ENCODE data around the gene KY. TPM values are rescaled to one million over a fixed set of nuclear protein-coding genes. Genes with fewer than 3 reads are reported as not detected.

Gene KY
- total and polyA plus RNA-seq, 3 experiments from 2014 or later = 0.36 TPM; not detected in 2

DNA sequence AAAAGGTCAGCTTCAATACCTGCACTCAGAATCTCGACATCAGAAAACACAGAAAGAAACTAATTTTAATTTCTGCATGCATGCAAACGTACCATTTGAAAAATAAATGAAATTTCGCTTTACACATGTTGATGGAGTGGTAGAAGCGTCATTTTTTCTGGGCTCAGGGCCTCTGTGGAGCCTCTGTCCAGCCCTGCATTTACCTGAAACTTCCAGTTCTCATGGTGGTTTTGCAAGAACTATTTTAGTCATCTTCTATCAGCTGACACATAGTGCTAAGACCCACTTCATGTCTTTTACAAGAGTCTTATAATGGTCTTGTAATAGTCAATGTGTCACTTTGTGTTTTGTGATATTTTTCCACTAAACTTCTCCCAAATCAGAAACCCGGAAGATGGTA is 5.3 kb downstream of the KY start:
- H3K27ac ChIP-seq (ENCODE audit: low read depth, low read length) = no peak overlapping the region
- no peaks in the 10 kb centered on the region for H3K4me1 ChIP-seq (ENCODE audit: insufficient read depth, low read length)
- Mint-ChIP-seq H3K4me3 (no peak overlapping the region), H3K27me3 (peaks cover 4 to 21% of the 10 kb centered on the region in 2 donors), H3K4me1 (no peaks in the 10 kb centered on the region), H3K36me3 (peaks cover 0 to 1% (median 0%) of the 10 kb centered on the region in 3 donors), H3K27ac (no peak overlapping the region), H3K9me3 (no peaks in the 10 kb centered on the region)
- no peak for DNase-seq
- POLR2A ChIA-PET = no interaction called here
- CTCF ChIA-PET = no interaction called here
- H3K36me3 ChIP-seq (ENCODE audit: insufficient read depth, low read length) = no peaks in the 10 kb centered on the region
- no peaks in the 10 kb centered on the region for H3K9me3 ChIP-seq (ENCODE audit: low read length)
- no peak overlapping the region for H3K4me3 ChIP-seq (ENCODE audit: low read length)
- H3K27me3 ChIP-seq (ENCODE audit: insufficient read depth, low read length, poor library complexity, severe bottlenecking) = no peaks in the 10 kb centered on the region

DNA sequence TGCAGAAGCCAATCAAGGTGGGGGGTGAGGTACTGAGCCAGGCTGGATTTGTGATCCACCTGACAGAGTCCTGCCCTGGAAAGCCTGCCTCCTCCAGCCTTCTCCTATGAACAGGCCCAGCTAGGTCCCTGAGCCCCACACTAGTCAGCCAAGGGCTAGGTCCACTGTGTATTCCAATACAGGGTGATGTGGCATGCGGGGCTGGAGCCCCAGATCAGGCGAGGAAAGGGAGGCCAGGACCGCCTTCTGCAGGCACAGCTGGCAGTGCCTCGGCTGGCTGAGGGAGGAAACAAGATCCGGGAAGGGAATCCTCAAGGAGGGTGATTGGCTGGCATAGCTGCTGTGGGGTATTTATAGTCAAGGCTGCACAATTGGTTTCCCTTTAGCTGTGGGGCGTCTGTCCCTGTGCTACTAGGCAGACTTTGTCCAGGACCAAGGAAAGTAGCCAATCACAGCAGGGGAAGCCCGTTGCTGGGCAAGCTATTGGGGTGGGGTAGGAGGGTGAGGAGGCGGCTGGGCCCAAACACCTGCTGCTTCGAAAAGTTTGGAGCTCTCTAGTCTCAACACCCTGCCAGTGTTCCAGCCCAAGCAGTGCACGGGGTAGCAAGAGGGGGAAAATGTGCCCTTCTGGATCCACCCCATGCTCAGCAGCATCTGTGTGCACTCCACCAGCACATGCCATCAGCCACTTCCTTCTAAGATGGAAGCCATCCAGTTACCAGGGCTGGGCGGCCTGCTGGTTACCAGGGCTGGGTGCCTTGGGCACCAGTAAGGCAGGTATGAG is 5.9 kb downstream of the KY start:
- no peaks in the 10 kb centered on the region for H3K4me1 Mint-ChIP-seq
- H3K4me1 ChIP-seq (ENCODE audit: insufficient read depth, low read length) = no peaks in the 10 kb centered on the region
- ChIA-PET POLR2A (no interaction called here), CTCF (no interaction called here)
- H3K27ac ChIP-seq (ENCODE audit: low read depth, low read length) = no peak overlapping the region
- H3K9me3 ChIP-seq (ENCODE audit: low read length) = no peaks in the 10 kb centered on the region
- no peak for DNase-seq
- H3K27me3 Mint-ChIP-seq = peaks cover 4 to 18% of the 10 kb centered on the region in 2 donors
- no peaks in the 10 kb centered on the region for H3K9me3 Mint-ChIP-seq
- H3K27ac Mint-ChIP-seq = no peak overlapping the region
- no peak overlapping the region for H3K4me3 Mint-ChIP-seq
- H3K36me3 ChIP-seq (ENCODE audit: insufficient read depth, low read length) = no peaks in the 10 kb centered on the region
- no peak overlapping the region for H3K4me3 ChIP-seq (ENCODE audit: low read length)
- H3K27me3 ChIP-seq (ENCODE audit: insufficient read depth, low read length, poor library complexity, severe bottlenecking) = no peaks in the 10 kb centered on the region
- H3K36me3 Mint-ChIP-seq = peaks cover 0 to 1% (median 0%) of the 10 kb centered on the region in 3 donors

DNA sequence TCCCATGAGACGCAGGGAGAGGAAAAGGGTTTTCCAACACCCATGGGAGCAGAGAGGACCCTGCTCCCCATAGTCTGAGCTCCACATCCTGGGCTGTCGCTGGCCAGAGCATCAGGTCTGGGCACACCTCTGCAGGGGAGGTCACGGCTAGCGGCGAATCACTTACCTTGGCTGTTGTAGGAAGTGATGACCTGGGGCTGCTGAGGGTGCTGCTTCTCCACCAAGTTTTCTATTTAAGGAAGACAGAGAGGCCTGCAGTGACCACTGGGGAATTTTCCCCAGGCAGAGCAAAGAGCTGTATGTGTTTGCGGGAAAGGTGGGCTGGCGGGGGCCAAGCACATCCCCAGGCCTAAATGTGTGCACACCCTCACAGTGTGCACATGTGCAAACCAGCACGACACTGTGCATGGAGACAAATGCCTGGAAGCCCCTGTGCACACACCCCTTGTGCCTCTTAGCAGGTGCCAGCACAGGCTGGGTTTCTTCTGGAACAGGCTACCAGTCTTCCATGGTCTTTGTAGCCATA is 7.6 kb downstream of the KY start:
- Histone ChIP-seq H3K36me3 (ENCODE audit: insufficient read depth, low read length) (no peaks in the 10 kb centered on the region), H3K27ac (ENCODE audit: low read depth, low read length) (no peak overlapping the region), H3K9me3 (ENCODE audit: low read length) (no peaks in the 10 kb centered on the region), H3K4me1 (ENCODE audit: insufficient read depth, low read length) (no peaks in the 10 kb centered on the region), H3K4me3 (ENCODE audit: low read length) (no peak overlapping the region), H3K27me3 (ENCODE audit: insufficient read depth, low read length, poor library complexity, severe bottlenecking) (no peaks in the 10 kb centered on the region)
- DNase-seq = no peak
- H3K4me3 Mint-ChIP-seq = no peak overlapping the region
- H3K36me3 Mint-ChIP-seq = peaks cover 0 to 1% (median 0%) of the 10 kb centered on the region in 3 donors
- no peak overlapping the region for H3K27ac Mint-ChIP-seq
- CTCF ChIA-PET = no interaction called here
- peaks cover 4% of the 10 kb centered on the region in 2 donors for H3K27me3 Mint-ChIP-seq
- POLR2A ChIA-PET = no interaction called here
- H3K4me1 Mint-ChIP-seq = no peaks in the 10 kb centered on the region
- H3K9me3 Mint-ChIP-seq = no peaks in the 10 kb centered on the region

DNA sequence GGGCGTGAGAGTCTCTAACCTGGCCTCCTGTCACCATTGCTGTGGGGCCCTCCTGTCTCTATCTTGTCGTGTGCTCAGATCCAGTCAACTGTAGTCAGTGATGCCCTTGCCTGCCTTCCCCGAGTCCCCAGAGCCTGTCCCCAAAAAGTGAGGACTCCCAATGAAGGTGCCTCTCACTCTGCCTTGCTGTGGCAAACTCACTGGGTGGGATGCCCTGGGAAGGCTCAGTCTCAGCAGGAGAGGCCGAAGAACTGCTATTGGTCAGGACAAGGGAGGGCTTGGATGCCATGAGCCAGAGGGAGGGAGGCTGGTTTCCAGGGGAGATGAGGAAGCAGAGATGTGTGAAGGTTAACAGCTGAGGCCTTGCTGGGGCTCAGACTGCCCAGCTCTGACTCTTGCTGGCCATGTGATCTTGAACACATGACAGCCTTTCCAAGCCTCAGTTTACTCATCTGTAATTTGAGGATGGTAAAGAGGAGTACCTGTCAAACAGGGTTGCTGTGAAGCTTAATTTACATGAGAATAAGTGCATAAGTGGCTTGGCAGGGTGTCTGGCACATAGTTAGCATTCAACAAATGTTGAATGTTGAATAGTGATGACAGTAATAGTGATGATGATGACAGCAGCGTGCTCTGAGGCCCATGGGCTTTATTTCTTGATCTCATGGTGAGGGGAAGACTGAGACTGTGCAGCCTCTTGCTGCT is 8.2 kb downstream of the KY start:
- CTCF ChIA-PET = no interaction called here
- no peaks in the 10 kb centered on the region for H3K4me1 ChIP-seq (ENCODE audit: insufficient read depth, low read length)
- DNase-seq = no peak
- H3K36me3 ChIP-seq (ENCODE audit: insufficient read depth, low read length) = no peaks in the 10 kb centered on the region
- H3K27me3 ChIP-seq (ENCODE audit: insufficient read depth, low read length, poor library complexity, severe bottlenecking) = no peaks in the 10 kb centered on the region
- peak overlapping the region in 1 of 8 donors; percentile 69 for H3K27ac Mint-ChIP-seq
- H3K9me3 Mint-ChIP-seq = no peaks in the 10 kb centered on the region
- no peak overlapping the region for H3K4me3 ChIP-seq (ENCODE audit: low read length)
- POLR2A ChIA-PET = no interaction called here
- no peak overlapping the region for H3K27ac ChIP-seq (ENCODE audit: low read depth, low read length)
- no peaks in the 10 kb centered on the region for H3K9me3 ChIP-seq (ENCODE audit: low read length)
- H3K36me3 Mint-ChIP-seq = peaks cover 0 to 1% (median 0%) of the 10 kb centered on the region in 3 donors
- H3K4me1 Mint-ChIP-seq = no peaks in the 10 kb centered on the region
- peaks cover 3 to 4% of the 10 kb centered on the region in 2 donors for H3K27me3 Mint-ChIP-seq
- no peak overlapping the region for H3K4me3 Mint-ChIP-seq

DNA sequence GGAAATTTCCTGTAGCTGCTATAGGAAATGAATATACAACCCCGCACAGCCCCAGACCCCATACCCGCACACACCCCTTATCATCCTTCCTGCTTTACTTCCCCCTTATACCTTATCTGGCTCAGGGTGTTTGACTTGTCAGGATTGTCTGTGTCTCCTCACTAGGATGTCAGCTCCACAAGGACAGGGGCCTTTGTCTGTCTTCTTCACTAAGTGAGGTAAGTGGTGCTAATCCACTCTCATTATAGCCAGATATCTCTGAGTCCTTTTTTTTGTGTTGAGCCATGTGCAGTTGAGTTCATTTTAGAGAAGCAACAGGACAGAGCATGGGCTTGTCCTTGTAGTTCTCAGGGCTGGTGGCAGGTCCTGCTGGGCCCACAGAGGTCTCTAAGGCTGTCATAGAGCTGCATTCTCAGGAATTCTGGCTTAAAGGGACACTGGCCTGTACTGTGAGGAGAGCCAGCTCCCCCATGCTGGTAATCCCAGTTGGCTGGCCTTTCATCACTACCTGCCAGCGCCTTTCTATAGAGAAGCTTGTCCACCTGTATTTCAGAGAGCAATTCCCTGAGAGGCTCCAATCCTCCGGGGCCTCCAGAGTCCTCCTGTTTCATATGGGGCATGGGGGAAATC is 9.0 kb downstream of the KY start:
- Mint-ChIP-seq H3K4me1 (no peaks in the 10 kb centered on the region), H3K9me3 (no peaks in the 10 kb centered on the region), H3K27ac (no peak overlapping the region), H3K36me3 (peaks cover 0 to 1% (median 0%) of the 10 kb centered on the region in 3 donors), H3K27me3 (peaks cover 0 to 4% of the 10 kb centered on the region in 2 donors), H3K4me3 (no peak overlapping the region)
- Histone ChIP-seq H3K4me1 (ENCODE audit: insufficient read depth, low read length) (no peaks in the 10 kb centered on the region), H3K9me3 (ENCODE audit: low read length) (no peaks in the 10 kb centered on the region), H3K36me3 (ENCODE audit: insufficient read depth, low read length) (no peaks in the 10 kb centered on the region), H3K4me3 (ENCODE audit: low read length) (no peak overlapping the region), H3K27me3 (ENCODE audit: insufficient read depth, low read length, poor library complexity, severe bottlenecking) (no peaks in the 10 kb centered on the region), H3K27ac (ENCODE audit: low read depth, low read length) (no peak overlapping the region)
- ChIA-PET CTCF (no interaction called here), POLR2A (no interaction called here)
- DNase-seq = no peak

DNA sequence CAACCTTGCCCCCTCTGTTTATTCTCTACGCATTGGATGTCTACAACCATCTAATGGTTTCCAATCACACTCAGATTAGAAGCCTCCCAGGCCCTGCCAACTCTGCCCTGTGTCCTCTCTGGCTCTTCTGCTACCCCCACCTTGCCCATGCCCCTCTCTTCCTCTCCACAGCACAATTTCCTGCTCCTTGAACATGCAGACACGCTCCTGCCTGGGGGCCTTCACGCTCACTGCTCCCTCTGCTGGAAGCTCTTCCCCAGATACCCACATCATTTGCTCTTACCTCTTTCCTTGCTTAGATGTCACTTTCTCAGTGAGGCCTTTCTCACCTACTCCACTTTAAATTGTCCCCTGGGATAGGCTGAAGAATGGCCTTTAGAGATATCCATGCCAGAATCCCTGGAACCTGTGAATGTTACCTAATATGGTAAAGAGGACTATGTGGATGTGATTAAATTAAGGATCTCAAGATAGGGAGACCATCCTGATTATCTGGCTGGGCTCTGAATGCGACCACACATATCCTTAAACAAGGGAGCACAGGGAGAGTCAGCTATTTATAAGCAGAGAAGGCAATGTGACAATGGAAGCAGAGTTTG is 9.9 kb downstream of the KY start:
- Mint-ChIP-seq H3K9me3 (no peaks in the 10 kb centered on the region), H3K27ac (no peak overlapping the region), H3K27me3 (no peaks in the 10 kb centered on the region), H3K4me1 (no peaks in the 10 kb centered on the region), H3K36me3 (peaks cover 0 to 1% (median 0%) of the 10 kb centered on the region in 3 donors), H3K4me3 (no peak overlapping the region)
- Histone ChIP-seq H3K36me3 (ENCODE audit: insufficient read depth, low read length) (no peaks in the 10 kb centered on the region), H3K27ac (ENCODE audit: low read depth, low read length) (no peak overlapping the region), H3K4me1 (ENCODE audit: insufficient read depth, low read length) (no peaks in the 10 kb centered on the region), H3K9me3 (ENCODE audit: low read length) (no peaks in the 10 kb centered on the region), H3K27me3 (ENCODE audit: insufficient read depth, low read length, poor library complexity, severe bottlenecking) (no peaks in the 10 kb centered on the region), H3K4me3 (ENCODE audit: low read length) (no peak overlapping the region)
- no peak for DNase-seq
- ChIA-PET CTCF (no interaction called here), POLR2A (no interaction called here)

DNA sequence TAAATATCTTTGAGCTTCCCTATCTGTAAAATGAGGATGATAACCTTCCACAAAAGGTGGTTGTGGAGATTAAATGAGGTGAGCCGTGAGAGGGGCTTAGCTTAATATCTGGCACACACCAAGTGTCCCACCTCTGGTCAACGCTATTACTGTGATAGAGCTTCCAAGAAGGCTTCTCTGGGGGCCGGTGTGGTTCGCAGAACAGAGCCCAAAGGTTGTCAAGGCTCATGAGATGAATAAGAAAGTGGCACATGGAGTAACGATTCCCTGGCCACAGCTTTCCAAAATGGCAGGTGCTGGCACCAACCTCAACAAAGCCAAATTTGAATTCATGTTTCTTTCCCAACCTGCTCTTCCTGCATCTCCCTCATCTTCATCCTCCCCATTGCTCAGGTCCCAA is 10.4 kb downstream of the KY start:
- H3K27me3 Mint-ChIP-seq = no peaks in the 10 kb centered on the region
- Histone ChIP-seq H3K9me3 (ENCODE audit: low read length) (no peaks in the 10 kb centered on the region), H3K4me3 (ENCODE audit: low read length) (no peak overlapping the region), H3K4me1 (ENCODE audit: insufficient read depth, low read length) (no peaks in the 10 kb centered on the region), H3K36me3 (ENCODE audit: insufficient read depth, low read length) (no peaks in the 10 kb centered on the region), H3K27me3 (ENCODE audit: insufficient read depth, low read length, poor library complexity, severe bottlenecking) (no peaks in the 10 kb centered on the region), H3K27ac (ENCODE audit: low read depth, low read length) (no peak overlapping the region)
- ChIA-PET CTCF (no interaction called here), POLR2A (no interaction called here)
- H3K9me3 Mint-ChIP-seq = no peaks in the 10 kb centered on the region
- no peak overlapping the region for H3K4me3 Mint-ChIP-seq
- no peak overlapping the region for H3K27ac Mint-ChIP-seq
- peaks cover 0 to 1% (median 0%) of the 10 kb centered on the region in 3 donors for H3K36me3 Mint-ChIP-seq
- H3K4me1 Mint-ChIP-seq = no peaks in the 10 kb centered on the region
- DNase-seq = no peak

Measured in CD8-positive, alpha-beta memory T cell (primary cell).